22Rv1 (cell line): ENCODE results near the gene USH2A.

Experiments
- CTCF ChIP-seq: fragments of 450-650 bp; IDR thresholded peaks from 2 replicates; pipeline ENCODE4 v1.5.1; 2017; ENCODE audit warnings: mild to moderate bottlenecking
- ZFX ChIP-seq: fragments of 450-650 bp; IDR thresholded peaks from 2 replicates; pipeline ENCODE4 v1.6.1; 2017; ENCODE audit warnings: antibody characterized with exemption, borderline replicate concordance

GRCh38 chr1:216015116-216015515 is 408.1 kb downstream of the USH2A start:
- TF ChIP-seq CTCF, result no peak
- no peak for TF ChIP-seq ZFX
